Measurements from ENCODE around the gene FCRL6. TPM values are rescaled to one million over a fixed set of nuclear protein-coding genes. Genes with fewer than 3 reads are reported as not detected.

The FCRL6 gene, protein sequence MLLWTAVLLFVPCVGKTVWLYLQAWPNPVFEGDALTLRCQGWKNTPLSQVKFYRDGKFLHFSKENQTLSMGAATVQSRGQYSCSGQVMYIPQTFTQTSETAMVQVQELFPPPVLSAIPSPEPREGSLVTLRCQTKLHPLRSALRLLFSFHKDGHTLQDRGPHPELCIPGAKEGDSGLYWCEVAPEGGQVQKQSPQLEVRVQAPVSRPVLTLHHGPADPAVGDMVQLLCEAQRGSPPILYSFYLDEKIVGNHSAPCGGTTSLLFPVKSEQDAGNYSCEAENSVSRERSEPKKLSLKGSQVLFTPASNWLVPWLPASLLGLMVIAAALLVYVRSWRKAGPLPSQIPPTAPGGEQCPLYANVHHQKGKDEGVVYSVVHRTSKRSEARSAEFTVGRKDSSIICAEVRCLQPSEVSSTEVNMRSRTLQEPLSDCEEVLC
- not detected in 2 replicates for total RNA-seq (2014; rRNA removed; shearing (Covaris generic))

DNA sequence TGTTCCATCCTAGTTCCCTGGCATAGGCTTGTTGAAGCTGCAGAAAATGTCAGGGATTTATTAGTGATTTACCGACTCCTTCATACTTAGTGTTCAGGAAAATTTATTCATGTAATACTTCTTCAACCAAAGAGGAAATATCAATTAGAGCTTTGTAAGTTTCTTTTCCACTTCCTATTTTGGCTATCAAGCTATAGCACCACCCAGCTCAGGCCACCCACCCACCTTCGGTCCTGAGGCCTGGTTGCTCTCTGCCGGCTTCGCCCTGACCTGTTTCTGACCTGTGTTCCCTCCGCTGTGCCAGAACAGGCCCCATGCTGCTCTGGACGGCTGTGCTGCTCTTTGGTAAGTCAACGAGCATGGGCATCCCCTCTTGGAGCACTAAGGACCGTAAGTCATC lies at the start of gene FCRL6:
FCRL6 (plus strand) TSS at position 250 of the 400 bp plus-strand sequence; CDS start at position 315, 65 bp downstream.
- Histone ChIP-seq H3K27me3 (no peaks in the 10 kb centered on the region), H3K4me3 (no peak within 1 kb of the TSS), H3K27ac (no peak within 1 kb of the TSS), H3K4me1 (no peaks in the 10 kb centered on the region), H3K9me3 (replicated peaks) (no peaks in the 10 kb centered on the region), H3K36me3 (no peaks in the 10 kb centered on the region)
- DNase-seq, result no peak

DNA sequence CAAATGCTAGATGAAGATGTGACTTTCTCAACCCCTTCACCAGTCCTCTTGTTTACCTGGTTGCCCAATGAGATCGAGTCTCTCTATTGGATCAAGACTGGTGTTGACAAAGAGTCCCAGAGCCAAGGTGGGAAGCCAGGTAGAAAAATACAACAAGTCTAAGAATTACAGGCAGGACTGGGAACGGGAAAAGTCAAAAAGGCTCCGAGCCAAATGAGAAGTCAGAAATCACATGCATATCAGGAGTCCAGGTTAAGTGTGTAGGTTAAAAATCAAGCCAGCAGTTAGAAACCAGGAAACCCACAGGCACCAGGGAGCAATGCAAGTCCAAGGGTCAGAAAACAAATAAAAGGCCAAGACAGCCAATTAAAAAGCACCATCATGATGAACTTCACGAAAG lies 48.8 kb upstream of the FCRL6 start:
- Histone ChIP-seq H3K36me3 (no peaks in the 10 kb centered on the region), H3K27ac (no peak overlapping the region), H3K4me3 (no peak overlapping the region), H3K9me3 (replicated peaks) (no peaks in the 10 kb centered on the region), H3K27me3 (no peaks in the 10 kb centered on the region), H3K4me1 (no peaks in the 10 kb centered on the region)
- no peak for DNase-seq

DNA sequence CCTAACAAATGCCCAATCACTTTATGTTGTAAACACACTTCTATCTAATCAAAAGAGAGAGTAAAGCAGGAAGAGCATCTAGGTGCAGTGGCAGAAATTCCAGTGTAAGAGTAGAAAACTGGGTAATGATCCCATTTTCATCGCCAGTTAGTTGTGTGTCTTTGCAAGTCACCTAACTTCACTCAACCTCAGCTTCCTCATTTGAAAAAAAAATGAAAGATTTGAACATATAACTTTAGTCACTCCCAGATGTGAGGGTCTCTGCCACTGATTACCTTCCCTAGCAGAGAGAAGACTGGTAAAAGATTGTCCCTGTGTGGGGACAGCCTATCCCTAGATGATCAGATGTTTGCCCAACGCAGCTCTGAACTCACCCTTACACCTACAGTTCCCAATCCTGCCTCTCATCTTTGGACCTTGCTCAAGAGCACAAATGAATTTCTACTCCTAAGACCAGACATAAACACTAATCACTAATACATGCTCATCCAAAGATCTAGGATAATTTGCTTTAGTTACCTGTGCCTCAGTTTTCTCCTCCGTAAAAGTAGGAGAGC lies 46.6 kb upstream of the FCRL6 start:
- H3K4me3 ChIP-seq, result no peak overlapping the region
- no peaks in the 10 kb centered on the region for H3K9me3 ChIP-seq (replicated peaks)
- no peaks in the 10 kb centered on the region for H3K27me3 ChIP-seq
- H3K27ac ChIP-seq, result no peak overlapping the region
- H3K4me1 ChIP-seq, result no peaks in the 10 kb centered on the region
- H3K36me3 ChIP-seq, result no peaks in the 10 kb centered on the region
- no peak for DNase-seq

DNA sequence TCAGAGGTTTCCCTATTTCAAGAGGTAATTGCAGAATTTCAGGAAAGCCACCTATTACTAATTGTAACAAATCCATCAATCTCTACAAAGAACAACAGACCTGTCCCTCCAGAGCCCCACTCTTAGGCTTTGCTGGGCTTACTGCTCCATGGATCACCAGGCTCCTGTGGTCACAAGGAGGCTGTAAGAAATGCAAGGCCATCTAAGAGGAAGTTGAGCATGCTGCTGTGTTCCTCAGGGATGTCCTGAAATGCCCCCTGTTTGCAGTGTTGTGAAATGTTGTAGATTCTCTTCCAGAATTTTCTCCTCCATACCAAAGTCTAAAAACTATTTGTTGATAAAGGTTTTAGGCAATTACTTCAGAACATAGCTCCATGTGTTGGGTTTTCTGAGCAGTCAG lies 45.8 kb upstream of the FCRL6 start:
- H3K27me3 ChIP-seq, result no peaks in the 10 kb centered on the region
- no peak overlapping the region for H3K27ac ChIP-seq
- DNase-seq, result no peak
- H3K36me3 ChIP-seq, result no peaks in the 10 kb centered on the region
- H3K9me3 ChIP-seq (replicated peaks), result no peaks in the 10 kb centered on the region
- no peaks in the 10 kb centered on the region for H3K4me1 ChIP-seq
- H3K4me3 ChIP-seq, result no peak overlapping the region

DNA sequence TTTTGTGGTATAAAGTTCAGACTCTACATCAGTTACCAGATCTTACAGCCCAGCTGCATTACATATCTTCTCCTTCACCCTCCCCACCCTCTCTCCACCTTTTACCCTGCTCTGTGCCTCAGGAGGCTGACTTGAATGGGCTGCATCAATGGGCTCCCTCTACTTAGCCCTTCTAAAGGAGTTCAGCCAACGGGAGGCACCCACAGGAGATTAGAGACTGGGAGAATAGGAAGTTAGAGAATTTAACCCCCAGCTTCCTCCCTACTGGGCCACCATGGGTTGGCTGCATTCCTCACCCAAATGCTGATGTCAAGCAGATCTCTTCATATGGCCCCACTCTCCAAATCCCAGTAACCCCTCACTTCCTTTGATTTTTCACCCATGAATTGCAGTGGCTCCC lies 38.5 kb upstream of the FCRL6 start:
- no peaks in the 10 kb centered on the region for H3K36me3 ChIP-seq
- DNase-seq, result no peak
- H3K27me3 ChIP-seq, result no peaks in the 10 kb centered on the region
- no peak overlapping the region for H3K27ac ChIP-seq
- no peak overlapping the region for H3K4me3 ChIP-seq
- no peaks in the 10 kb centered on the region for H3K4me1 ChIP-seq
- no peaks in the 10 kb centered on the region for H3K9me3 ChIP-seq (replicated peaks)

DNA sequence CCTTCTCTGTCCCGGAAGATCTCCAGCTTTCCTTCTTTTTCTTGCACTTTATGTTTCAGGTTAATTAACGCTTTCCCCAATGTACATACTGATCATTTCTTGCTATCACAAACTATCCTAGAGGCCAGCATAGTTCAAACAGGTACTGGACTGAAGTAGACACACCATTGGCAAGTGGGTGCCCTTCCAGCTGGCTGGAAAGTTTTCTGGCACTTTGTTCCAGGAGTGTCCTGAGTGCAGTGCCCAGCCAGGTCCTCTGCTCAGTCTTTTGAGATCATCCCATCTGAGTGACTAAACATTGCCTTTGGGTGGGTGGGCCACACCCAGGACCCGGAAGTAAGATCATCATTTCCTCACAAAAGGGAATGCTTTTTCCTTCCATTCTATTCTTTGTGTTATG lies 36.4 kb upstream of the FCRL6 start:
- Histone ChIP-seq H3K4me3 (no peak overlapping the region), H3K27ac (no peak overlapping the region), H3K9me3 (replicated peaks) (no peaks in the 10 kb centered on the region), H3K4me1 (no peaks in the 10 kb centered on the region), H3K36me3 (no peaks in the 10 kb centered on the region), H3K27me3 (no peaks in the 10 kb centered on the region)
- DNase-seq, result no peak

DNA sequence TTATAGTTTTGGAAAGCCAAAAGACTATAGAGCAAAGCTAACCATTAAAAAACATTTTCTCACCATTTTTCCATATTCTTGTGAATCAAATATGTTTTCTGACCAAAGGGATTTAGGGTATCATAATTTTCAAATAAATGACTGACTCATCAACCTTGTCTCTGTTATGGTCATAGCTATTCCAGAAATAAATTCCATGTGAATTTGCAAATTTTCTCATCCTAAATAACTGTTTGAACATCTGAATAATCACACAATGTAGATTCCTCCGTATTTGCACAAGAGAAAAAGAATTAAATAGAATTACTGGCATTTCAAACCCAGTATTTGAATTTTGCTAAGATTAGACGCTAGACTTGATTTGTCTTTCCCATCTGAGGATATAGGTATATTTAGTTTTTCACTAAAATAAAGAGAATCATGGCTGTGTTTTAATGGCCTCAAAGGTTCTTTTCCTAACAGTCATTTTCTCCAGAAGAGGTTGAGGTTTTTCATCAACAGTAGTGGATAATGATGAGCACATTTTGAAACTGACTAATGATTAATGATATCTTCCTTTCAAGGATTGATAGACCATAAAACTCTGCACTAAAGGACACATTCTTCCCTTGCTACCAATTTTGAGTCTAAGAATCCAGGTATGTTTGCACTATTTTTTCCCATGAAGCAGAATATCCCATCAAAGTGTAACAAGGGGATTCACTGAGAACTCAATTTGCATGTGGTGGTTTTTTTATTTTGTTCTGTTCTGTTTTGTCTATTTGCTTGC lies 30.8 kb upstream of the FCRL6 start:
- Histone ChIP-seq H3K27ac (no peak overlapping the region), H3K36me3 (no peaks in the 10 kb centered on the region)

DNA sequence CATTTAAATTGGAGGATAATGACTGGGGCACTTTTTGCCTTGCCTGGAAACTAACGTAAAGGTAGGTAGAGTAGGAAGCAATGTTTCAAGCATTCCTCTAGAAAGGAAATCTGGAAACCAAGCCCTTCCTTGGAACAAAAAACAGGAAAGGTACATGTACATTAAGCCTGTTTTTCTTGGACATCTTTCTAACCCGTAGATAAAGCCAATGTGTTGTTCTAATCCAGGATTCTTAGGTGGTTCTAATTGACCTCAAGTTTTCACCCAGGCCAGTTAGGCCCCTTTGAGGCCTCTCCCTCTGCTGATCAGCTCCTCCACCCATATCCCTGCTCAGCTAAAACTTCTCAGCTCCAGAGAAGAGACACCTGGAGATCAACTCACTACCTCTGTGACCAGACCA lies 27.7 kb upstream of the FCRL6 start:
- Histone ChIP-seq H3K4me1 (no peaks in the 10 kb centered on the region), H3K9me3 (replicated peaks) (no peaks in the 10 kb centered on the region), H3K27ac (no peak overlapping the region), H3K4me3 (no peak overlapping the region), H3K36me3 (no peaks in the 10 kb centered on the region), H3K27me3 (no peaks in the 10 kb centered on the region)
- DNase-seq, result no peak

More for the DNA sequence above, 30.8 kb upstream of the FCRL6 start:
- Histone ChIP-seq H3K9me3 (replicated peaks) (no peaks in the 10 kb centered on the region), H3K4me3 (no peak overlapping the region), H3K27me3 (no peaks in the 10 kb centered on the region), H3K4me1 (no peaks in the 10 kb centered on the region)
- DNase-seq, result no peak

DNA sequence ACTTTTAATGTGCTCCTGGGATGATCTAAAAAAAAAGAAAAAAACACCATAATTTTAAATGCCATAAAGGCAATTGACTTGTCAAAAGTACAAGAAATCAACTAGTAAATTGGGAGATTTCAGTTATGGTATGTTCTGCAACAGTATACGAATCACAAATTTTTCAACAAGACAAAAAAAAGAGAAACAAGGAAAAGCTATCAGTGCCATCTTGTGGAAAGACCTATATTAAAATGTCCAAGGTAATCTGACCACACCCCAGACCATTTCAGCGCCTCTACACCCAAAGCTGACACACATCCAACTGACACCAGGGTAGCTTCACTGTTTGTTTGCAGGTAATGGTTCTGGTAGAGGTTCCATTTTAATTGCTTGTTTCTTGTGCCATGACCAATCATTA lies 26.4 kb upstream of the FCRL6 start:
- Histone ChIP-seq H3K4me3 (no peak overlapping the region), H3K27ac (no peak overlapping the region), H3K36me3 (no peaks in the 10 kb centered on the region), H3K4me1 (no peaks in the 10 kb centered on the region), H3K27me3 (no peaks in the 10 kb centered on the region), H3K9me3 (replicated peaks) (no peaks in the 10 kb centered on the region)
- DNase-seq, result no peak

DNA sequence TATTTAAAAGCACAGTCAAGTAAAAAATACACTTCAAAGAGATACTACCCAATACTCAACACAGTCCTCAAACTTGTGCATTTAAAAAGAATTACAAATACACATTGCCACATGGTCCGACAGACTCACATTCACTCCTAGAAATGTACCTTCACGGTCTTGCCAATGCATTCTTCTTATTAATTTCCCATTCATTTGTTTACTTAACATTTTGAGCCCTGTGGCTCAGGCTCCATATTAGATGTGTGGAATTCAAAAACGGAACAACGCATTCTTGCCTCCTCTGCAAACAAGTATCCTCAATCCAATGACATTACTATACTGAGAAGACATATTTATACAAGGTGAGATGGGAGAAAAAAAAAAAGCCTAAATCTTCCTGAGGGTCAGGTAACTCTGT lies 23.9 kb upstream of the FCRL6 start:
- no peaks in the 10 kb centered on the region for H3K27me3 ChIP-seq
- no peak overlapping the region for H3K4me3 ChIP-seq
- DNase-seq, result no peak
- no peaks in the 10 kb centered on the region for H3K36me3 ChIP-seq
- no peaks in the 10 kb centered on the region for H3K9me3 ChIP-seq (replicated peaks)
- no peaks in the 10 kb centered on the region for H3K4me1 ChIP-seq
- H3K27ac ChIP-seq, result no peak overlapping the region

DNA sequence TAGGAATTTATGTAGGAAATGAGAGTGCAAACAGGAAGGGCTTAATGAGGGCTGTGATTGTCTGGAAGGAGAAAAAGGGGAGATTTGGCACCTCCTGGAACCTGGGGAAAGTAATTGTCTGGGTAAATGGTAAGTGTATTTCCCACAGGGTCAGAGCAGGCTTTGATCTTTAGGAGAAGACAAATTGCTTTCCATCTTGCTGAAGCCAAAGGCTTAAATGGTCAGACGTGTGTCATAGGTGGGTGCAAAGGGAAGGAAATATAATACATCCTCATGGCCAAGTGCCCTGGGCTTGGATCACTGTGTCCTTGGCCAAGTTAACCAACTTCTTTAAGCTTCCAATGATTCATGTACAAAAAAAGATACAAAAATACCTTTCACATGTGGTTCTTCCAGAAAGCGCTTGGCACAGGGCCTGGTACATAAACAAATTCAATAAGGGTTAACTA lies 22.7 kb upstream of the FCRL6 start:
- Histone ChIP-seq H3K36me3 (no peaks in the 10 kb centered on the region), H3K4me3 (no peak overlapping the region), H3K27me3 (no peaks in the 10 kb centered on the region), H3K9me3 (replicated peaks) (no peaks in the 10 kb centered on the region), H3K27ac (no peak overlapping the region), H3K4me1 (no peaks in the 10 kb centered on the region)
- DNase-seq, result no peak

DNA sequence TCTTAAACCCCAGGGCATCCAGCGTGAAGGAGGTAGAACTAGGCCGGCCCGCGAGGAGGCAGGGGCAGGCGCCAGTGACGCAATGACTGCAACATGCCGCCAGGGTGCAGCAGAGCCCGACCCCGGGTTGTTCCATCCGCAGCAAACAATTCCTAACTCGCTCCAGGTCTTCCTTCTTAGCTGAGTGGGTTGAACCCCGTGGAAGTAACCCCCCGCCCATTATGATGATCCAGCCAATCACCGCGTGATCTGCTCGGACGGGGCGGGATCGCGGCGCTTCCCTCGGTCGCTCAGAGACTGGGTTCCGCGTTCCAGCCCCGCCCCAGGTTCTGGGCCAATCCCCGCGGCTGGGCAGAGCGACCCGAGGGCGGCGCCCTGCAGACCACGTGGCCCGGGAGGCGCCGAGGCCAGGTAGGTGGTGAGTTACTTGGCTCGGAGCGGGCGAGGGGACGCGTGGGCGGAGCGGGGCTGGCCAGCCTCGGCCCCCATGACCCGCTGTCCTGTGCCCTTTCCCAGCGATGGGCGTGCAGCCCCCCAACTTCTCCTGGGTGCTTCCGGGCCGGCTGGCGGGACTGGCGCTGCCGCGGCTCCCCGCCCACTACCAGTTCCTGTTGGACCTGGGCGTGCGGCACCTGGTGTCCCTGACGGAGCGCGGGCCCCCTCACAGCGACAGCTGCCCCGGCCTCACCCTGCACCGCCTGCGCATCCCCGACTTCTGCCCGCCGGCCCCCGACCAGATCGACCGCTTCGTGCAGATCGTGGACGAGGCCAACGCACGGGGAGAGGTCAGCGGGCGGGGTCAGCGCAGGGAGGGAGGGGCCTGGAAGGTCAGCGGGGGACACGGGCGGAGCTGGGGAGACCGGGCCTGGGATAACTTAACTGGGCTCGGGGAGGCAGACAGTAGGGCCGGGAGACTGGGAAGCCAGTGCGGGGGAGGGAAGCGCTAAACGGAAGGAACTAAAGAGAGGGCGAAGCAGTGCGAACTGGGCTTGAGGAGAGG lies 21.3 kb upstream of the FCRL6 start, which contains the start of gene DUSP23:
DUSP23 (plus strand) TSS at position 380 of the 1,000 bp plus-strand sequence; CDS start at position 519, 139 bp downstream.
- H3K4me1 ChIP-seq, result no peaks in the 10 kb centered on the region
- H3K4me3 ChIP-seq, result no peak within 1 kb of the TSS
- DNase-seq, result peak in 1 of 2 experiments; percentile 6
- H3K36me3 ChIP-seq, result no peaks in the 10 kb centered on the region
- H3K9me3 ChIP-seq (replicated peaks), result no peaks in the 10 kb centered on the region
- H3K27ac ChIP-seq, result no peak within 1 kb of the TSS
- H3K27me3 ChIP-seq, result no peaks in the 10 kb centered on the region

DNA sequence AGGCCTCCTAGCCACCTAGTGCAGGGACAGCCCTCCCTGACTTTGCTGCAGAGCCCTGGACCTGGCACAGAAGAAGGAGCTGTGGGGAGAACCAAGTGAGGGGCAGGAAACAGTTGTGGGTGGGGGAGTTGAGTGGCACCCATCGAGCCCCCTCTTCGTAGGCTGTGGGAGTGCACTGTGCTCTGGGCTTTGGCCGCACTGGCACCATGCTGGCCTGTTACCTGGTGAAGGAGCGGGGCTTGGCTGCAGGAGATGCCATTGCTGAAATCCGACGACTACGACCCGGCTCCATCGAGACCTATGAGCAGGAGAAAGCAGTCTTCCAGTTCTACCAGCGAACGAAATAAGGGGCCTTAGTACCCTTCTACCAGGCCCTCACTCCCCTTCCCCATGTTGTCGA lies 20.2 kb upstream of the FCRL6 start:
- no peak for DNase-seq
- Histone ChIP-seq H3K27me3 (no peaks in the 10 kb centered on the region), H3K4me3 (no peak overlapping the region)

DNA sequence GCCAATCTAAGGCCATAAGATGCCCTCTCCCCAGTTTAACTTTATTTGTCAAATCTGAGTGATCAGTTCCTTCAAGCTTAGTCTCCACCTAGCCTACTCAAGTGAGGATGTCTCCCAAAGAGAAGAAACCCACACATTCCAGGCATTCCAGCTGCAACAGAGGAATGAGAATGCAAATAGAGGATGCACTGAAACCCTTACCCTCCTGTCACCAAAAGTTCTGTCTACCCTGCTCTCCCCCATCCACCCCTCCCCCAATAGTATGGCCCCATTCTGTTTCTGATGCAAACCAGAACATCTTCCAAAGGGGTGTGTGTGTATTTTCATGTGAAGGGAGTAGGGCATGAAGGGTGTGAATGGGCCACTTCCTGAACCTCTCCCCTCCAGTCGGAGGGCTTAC lies 18.4 kb upstream of the FCRL6 start:
- H3K4me3 ChIP-seq, result no peak overlapping the region

More for the DNA sequence above, 20.2 kb upstream of the FCRL6 start:
- no peaks in the 10 kb centered on the region for H3K4me1 ChIP-seq
- H3K27ac ChIP-seq, result no peak overlapping the region
- H3K36me3 ChIP-seq, result no peaks in the 10 kb centered on the region
- H3K9me3 ChIP-seq (replicated peaks), result no peaks in the 10 kb centered on the region

More for the DNA sequence above, 18.4 kb upstream of the FCRL6 start:
- H3K36me3 ChIP-seq, result no peaks in the 10 kb centered on the region
- no peak for DNase-seq
- H3K4me1 ChIP-seq, result no peaks in the 10 kb centered on the region
- no peak overlapping the region for H3K27ac ChIP-seq
- no peaks in the 10 kb centered on the region for H3K27me3 ChIP-seq
- H3K9me3 ChIP-seq (replicated peaks), result no peaks in the 10 kb centered on the region
